GM04503 (cell line): ENCODE results near the gene TMEM150A.
"Not testable (repeated sequence)": the region's sequence is repeated elsewhere in the genome, so short reads cannot be mapped to it uniquely, and the experiment has no call there.

ENCODE experiments used
- DNase-seq: peaks from one replicate; pipeline ENCODE4 v3.0.0-alpha.2; 2012; ENCODE audit warnings: low read depth

TMEM150A gene

DNA sequence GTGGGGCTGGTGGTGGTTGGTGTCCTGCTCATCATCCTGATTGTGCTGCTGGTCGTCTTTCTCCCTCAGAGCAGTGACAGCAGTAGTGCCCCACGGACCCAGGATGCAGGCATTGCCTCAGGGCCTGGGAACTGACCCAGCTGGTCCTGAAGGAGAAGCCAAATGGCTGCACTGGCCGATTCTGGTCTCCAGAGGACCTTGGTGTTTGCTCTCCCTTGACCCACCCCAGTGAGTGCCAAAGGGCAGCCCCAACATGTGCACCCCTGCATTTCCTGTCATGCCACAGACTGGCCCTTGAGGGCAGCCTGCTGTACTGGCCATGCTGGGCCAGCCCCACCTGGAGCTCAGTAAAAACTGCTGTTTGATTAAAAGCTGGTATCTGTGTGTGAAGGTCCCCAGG is 9.5 kb downstream of the TMEM150A start:
- no peak for DNase-seq

DNA sequence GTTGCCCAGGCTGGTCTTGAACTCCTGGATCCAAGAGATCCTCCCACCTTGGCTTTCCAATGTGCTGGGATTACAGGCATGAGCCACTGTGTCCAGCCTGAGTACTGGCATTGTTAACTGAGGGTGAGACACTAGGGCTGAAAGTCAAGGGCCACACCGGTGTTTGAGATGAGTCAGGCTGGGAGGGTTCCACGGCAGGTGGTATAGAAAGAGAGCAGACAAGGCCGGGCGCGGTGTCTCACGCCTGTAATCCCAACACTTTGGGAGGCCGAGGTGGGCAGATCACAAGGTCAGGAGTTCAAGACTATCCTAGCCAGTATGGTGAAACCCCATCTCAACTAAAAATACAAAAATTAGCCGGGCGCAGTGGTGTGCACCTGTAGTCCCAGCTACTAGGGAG is 10.2 kb downstream of the TMEM150A start:
- DNase-seq, result not testable (repeated sequence)

DNA sequence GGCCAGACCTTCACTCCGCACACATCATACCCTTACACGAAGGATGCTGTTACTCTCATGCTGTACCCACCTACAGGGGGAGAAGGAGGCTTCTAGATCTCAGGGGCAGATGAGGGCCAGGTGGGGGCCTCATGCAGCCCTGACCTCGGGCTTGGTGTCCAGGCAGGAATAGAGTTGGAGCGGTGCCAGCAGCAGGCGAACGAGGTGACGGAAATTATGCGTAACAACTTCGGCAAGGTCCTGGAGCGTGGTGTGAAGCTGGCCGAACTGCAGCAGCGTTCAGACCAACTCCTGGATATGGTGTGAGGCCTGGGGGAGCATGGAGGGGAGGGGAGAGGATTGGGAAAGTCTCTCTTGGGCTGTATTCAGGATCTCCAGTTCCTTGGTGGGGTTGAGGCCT is 10.9 kb downstream of the TMEM150A start:
- DNase-seq, result no peak

DNA sequence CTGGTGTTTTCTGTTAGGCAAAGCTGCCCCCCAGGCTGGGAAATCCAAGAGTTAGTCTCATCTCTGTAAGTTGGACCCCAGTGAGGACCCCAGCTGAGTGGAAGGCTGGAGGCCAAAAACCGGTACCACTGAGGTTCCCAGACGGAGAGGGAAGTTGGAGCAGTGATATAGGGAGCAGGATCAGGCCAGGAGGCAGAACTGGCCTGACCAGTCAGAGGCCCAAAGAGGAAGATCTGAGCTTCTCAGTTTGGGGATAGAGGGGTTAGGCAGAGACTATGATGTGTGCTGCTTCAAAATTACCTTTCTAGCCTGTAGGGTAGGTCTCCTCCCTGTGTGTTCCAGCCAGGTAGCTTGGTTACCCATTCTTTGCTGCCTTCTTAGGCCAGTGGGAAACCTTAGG is 11.5 kb downstream of the TMEM150A start:
- no peak for DNase-seq

DNA sequence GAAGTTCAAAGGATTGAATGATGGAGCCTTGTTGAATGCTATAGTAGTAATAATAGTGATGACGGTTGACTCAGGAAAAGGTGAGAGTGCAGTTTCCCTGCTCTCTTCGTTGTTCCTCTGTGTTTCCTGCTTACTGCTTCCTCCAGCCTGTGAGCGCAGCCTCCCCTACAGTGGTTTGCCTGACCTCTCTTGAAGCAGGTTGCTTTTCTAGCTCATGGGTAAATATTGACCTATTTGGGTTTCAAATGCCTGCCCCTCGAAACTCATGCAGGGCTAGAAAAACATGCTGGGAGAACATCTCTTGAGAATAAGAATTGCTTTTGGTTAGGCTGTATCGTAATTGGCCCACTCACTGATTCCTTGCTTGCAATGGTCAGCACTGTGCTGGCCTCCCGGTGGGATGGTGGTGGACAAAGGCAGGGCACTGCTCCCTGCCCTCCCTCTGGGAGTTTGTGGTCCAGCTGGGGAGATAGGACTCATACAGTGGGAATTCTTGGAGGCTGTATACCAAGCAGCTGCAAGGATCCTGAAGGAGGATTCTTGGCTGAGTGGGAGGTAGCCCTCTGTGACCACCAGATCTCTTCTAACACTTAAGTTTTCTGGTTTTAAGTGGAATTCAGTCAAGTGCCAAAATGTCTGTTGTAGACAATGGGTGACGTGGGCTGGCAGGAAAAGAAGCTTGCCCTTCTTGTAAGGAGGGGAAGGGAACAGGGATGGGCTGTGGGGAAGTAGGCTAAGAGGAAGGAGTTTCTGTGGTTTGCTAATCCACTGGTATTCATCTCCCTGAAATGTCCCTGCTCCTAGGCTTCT is 12.3 kb downstream of the TMEM150A start:
- peak; percentile 94 for DNase-seq

DNA sequence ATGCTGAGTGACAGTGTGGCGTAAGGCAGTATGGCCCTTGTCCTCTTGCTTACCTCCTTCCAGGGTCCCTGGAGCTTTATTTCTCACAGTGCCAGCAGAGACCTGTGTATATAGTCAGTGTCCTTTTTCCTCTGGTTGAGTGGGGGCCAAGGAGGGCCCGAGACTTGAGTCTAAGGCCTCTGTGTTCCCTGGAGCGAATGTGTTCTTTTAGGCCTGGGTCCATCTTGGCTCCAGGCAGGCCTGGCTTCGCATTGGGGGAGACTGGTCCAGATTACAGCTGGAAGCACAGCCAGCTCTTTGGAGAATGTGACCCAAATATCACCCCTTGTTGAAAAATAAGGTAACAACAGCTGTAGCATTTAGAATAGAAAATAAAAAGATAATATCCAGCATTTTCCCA is 13.3 kb downstream of the TMEM150A start:
- DNase-seq, result no peak

DNA sequence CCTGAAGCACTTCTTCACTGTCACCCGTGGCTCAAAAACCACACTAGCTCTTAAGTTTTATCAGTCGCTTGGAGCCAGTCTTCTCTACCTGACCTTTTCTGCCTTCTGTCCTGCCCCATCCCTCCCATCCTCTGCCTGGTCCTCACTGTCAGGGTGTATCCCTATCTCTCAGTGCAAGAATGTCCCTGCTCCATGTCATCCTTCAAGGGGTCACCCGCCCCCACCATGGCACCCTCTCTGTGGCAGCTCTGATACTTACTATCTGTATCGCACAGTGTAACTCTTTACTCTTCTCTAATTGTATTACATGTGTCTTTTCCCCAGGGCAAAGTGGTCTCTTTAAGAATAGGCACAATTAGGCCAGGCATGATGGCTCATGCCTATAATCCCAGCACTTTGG is 13.9 kb downstream of the TMEM150A start:
- DNase-seq, result no peak

DNA sequence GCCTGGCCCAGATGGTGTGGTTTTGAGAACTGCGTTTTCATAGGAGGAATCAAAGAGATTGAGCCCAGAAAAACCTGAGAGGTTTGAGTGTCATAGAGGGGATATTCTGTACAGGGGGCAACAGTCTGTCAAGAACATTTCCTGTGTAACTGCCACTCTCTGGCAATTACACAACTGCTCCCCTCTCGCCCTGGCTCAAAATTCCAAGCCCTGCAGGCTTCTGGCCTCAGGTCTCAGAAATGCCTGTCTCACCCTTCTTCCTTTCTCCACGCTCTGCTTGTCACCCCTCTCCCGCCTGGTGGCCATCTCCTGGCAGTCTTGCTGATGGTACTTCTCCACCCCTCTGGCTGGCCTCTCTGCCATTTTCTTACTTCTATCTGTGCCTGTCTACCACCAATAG is 14.3 kb downstream of the TMEM150A start:
- no peak for DNase-seq

DNA sequence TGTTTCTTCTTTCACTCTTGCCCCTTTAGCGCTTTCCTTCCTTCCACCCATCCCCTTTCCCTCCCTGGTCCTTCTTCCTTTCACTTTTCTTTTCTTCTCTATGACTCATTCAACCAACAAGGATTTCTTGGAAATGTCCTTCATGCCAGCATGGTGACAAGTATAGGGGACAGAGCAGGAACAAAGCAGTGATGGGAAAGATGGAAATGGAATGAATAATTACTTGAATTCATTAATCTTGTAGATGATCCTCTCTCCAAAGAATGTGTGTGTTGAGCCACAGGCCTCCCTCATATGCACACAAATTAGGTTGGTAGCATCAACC is 16.8 kb downstream of the TMEM150A start:
- DNase-seq, result peak; percentile 62

DNA sequence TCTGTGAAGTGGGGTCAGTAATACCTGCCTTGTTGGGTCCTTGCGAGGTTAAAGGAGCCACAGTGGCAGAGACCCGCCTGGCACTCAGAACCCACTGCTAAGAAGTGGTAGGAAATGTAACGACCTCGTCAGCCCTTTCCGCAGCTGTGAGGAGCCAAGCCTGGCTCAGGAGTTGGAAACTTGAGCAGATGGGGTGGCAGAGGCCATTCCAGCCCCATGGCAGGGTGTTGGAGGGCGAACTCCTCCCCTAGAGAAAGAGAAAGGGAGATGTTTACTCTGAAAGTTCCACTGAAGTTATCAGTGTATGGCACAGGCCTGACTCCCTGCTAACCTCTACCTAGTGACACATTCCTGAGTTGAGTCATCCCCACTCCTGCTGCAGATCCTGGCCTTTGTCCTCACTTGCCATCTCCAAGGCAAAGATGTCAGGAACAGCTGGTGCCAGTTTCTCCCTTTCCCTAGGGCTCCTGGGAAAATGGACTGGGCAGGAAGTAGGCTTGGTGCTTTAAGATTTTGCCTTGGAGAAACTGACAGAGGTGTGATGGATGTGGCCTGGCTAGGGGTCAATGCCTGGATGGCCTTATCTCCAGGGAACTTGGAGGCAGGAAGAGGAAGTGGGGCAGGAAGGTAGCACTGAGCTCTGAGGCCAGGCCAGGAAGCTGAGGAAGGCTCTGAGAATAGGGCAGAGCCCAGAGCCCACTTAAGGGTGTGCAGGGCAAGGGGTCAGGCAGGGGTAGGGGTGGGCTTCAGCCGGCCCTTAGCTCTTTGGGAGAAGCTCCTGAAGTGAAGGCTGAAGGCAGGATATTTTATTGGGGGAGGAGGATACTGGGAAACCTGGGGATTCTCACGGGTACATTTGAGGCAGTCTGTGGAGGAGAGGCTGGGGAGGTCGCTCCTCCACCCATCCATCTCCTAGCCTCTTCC is 17.4 kb downstream of the TMEM150A start:
- DNase-seq, result peak; percentile 59

DNA sequence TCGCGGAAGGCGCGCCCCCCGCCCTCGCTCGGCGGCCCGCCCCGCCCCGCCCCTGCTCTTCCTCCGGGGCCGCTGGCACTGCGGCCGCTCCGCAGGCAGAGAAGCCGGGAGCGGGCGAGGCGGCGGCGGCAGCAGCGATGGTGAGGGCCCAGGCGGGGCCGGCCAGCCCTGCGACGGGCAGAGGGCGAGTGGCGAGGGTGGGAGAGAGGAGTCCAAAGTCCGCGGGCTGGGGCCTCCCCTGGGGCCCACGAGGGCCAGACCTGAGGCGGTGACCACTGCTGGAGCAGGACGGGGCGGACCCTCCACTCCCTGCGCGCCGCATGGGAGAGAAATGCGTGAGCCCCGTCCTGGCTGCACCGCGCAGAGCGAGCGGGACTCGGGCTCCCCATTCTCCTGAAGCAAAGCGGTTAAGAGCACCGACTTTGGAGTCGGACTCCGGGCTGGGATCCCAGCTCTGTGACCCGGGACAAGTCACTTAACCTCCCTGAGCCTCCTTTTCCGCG is 18.1 kb downstream of the TMEM150A start, which contains the start of gene VAMP5:
Gene VAMP5, plus strand, starts transcription at position 78 of the 503 bp plus-strand sequence. Its CDS starts 60 bp downstream, at position 138.
- no peak for DNase-seq

DNA sequence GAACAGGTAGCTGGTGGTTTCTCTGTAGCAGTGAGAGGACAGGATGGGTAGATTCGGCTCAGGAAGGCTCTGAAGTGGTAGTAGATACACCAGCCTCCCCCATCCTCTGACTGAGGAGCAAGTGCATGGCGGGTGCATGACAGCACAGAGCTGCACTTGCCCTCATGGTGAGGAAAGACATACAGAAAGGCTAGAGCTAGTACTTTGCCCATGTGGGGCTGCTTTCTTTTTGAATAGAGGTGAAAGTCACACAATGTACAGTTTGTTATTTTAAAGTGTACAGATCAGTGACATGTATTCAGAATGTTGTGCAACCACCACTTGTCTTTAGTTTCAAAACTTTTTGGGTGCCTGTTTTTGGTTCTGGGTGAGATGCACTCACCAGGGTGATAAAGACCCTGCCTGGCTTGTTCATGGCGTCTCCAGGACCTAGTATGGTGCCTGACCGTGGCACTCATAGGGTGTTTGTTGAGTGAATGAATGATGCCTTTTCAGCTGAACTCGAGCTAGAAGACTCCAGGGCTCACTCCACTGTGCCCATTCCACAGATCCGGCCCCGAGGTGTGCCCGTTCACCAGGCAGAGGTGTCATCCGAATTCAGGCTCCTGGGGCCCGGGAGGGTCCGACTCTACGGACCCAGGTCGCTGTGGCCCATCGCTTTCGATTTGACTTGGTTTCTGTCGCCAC is 18.7 kb downstream of the TMEM150A start:
- no peak for DNase-seq

DNA sequence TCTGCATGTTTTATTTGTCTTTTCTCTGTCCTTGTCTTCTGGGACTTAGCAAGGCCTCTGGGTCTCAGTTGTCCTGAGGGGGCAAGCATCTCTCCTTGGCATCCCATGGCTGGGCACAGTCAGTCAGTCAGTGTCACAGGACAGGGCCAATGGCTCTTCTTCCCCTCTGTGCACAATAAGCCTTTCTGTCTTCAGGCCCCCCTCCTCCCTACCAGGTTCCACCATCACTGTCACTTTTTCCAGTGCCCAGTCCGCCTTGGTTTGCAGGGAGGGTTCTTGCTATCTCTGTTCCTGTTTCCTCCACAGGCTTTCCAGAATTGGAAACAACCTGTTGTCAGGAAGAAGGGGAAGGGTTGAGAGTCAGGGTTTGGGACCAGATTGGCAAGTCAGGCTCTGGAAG is 20.0 kb downstream of the TMEM150A start:
- DNase-seq, result no peak

DNA sequence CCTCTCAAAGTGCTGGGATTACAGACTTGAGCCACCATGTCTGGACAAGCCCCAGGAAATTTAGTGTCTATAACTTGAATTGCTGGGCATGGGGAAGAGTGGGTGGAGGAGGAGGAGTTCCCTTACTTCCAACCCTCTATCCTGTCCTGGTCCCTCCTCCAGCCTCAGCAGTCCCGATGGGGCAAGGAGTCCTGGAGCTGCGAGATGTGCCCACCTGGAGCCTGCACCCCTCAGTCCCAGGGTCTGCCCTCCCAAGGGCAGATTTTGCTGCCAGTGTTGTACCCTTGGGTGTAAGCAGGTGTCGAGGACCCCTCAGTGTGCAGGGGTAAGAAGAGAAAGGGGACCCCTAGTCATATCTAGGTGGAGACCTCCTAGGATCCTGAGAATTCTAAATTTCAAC is 22.3 kb downstream of the TMEM150A start:
- DNase-seq, result no peak

DNA sequence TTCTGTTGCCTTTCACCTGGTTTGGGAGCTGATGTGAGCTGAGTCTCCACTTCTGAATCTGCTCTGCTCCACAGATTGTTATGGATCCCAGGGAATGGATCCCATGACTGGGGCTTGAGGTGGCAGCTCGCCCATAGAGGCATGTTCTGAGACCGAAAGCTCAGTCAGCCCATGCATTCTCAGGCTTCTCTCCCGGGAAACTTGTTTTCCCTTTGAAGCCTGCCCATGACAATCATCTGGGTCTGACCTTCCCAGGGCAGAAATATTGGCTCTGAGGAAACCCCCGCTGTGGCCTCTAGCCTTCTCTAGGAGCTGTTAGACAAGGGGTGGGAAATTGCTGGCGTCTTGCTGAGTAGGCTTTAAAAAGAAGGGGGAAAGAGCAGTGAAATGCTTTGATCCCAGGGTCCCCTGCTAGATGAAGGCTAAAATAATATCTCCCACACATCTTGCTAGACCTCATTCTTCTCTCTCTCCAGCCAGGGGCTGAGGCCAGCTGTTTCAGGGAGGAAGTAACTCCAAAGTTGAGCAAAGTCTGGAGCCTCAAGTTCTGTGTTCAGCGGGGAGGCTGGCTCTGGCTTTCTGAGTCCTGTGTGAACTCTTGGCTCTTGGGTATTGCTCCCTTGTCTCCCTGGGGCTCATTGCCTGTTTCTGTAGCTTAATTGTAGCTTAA is 23.1 kb downstream of the TMEM150A start:
- no peak for DNase-seq

DNA sequence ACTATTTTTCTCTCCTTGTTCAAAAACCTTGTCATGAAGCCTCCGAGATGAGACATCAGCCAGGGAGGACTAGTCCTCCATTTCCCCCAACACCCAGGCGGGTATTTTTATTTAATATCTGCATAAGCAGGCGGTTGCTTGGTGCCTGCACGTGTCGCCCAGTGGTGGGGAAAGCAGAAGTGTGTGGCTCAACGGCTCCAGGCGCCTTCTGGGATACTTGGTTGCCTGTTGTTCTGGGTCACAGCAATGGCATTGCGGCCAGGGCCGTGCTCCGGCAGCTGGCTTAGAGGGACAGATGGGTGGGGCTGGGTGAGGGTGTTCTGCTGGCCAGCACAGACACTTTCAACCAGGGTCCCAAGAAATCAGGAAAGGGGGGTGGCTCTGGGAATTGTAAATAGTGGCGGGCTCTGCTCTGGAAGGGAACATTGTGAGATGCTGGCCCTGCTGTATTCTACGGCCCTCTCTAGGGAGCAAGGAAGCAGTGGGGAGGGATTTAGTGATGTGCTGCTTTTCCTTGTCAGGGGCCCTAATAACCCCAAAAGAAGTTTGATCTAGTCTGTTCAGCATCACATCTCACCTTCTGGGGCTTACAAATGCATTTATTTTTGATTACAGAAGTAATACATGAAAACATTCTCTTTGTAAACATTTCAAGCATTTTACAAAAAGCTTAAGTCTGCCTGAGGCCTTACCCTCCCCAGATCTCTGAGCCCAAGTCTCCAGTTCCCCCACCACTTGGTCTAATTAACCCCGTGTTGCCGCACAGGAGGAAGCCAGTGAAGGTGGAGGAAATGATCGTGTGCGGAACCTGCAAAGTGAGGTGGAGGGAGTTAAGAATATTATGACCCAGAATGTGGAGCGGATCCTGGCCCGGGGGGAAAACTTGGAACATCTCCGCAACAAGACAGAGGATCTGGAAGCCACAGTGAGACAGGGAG is 24.0 kb downstream of the TMEM150A start:
- DNase-seq, result no peak

DNA sequence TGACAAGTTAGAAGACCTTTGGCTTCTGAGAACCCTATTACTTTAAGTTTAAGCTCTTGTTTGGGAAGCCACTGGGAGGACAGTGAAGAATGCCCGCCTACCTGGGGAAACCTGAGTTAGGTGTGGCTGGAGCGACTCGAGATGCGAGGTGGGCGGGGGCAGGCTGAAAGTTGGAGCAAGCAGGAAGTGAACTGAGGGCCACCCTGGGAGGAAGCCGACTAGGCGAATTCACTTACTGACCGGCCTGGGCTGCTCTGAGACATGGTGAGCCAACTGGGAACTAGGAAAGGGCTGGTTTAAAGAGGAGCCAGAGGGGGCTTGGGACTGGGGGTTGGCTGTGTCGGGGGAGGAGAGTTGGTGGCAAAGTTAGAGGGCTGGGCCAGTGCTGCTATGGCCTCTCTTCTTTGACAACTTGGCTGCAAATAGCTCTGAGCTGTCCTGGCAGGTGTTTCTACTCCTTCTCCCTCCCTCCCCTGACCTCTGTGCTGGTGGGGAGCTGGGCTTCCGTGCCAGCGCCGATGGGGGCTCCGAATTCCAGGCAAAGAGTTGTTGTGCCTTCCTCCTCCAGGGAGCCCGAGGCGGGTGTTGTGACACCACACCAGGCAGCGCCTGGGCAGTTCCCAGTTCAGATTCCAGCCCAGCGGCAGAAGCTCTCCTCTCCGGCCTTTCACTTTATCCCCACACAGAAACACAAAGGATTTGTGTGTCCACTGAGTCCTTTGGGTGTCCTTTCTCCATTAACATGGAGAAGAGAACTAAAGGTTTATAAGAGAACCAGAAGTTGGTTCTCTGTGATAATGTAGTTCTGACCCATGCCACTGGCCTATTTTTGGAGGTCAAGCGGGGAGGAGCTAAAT is 24.9 kb downstream of the TMEM150A start, which contains the start of gene VAMP8:
Gene VAMP8, plus strand, starts transcription at position 201 of the 857 bp plus-strand sequence. Its CDS starts 61 bp downstream, at position 262.
- DNase-seq, result no peak

DNA sequence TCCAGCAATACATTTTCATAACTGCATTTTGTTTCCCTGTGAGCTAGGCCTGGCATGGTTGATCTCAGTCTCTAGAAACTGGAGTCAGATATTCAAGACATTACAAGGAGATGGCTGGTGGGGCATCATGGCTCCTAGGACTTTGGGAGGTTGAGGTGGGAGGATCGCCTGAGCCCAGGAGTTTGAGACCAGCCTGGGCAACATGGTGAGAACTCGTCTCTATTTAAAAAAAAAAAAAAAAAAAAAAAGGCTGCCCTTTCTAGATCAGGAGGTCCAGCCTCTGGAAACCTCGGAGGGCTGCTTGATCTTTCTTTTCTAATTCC is 25.5 kb downstream of the TMEM150A start:
- no peak for DNase-seq

DNA sequence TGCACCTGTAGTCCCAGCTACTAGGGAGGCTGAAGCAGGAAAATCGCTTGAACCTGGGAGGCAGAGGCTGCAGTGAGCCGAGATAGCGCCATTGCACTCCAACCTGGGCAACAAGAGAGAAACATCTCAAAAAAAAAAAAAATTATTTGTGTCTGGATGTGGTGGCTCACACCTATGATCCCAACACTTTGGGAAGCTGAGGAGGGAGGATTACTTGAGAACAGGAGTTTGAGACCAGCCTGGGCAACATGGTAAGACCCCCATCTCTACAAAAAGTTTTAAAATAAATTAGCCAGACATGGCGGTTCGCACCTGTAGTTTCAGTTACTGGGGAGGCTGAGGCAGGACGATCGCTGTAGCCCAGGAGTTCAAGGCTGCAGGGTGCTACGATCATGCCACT is 26.8 kb downstream of the TMEM150A start:
- DNase-seq, result no peak

DNA sequence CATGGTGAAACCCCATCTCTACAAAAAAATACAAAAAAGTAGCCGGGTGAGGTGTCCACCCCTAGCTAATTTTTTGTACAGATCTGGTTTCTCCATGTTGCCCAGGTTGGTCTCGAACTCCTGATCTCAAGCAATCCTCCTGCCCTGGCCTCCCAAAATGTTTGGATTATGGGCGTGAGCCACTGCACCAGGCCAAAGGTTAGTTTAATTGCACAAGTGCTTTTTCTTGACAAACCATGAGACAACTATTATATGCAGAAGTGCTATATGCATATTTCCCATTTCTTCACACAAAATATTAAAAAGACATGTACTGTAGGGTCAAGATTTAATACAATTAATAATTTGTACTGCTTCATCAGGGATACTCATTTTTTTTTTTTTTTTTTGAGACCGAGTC is 36.2 kb downstream of the TMEM150A start:
- no peak for DNase-seq
